ENCODE results near the gene SOX5. TPM values are rescaled to one million over a fixed set of nuclear protein-coding genes. Genes with fewer than 3 reads are reported as not detected.

SOX5 gene
- total RNA-seq, 1 experiment from 2014 or later, result 3.1 TPM

DNA sequence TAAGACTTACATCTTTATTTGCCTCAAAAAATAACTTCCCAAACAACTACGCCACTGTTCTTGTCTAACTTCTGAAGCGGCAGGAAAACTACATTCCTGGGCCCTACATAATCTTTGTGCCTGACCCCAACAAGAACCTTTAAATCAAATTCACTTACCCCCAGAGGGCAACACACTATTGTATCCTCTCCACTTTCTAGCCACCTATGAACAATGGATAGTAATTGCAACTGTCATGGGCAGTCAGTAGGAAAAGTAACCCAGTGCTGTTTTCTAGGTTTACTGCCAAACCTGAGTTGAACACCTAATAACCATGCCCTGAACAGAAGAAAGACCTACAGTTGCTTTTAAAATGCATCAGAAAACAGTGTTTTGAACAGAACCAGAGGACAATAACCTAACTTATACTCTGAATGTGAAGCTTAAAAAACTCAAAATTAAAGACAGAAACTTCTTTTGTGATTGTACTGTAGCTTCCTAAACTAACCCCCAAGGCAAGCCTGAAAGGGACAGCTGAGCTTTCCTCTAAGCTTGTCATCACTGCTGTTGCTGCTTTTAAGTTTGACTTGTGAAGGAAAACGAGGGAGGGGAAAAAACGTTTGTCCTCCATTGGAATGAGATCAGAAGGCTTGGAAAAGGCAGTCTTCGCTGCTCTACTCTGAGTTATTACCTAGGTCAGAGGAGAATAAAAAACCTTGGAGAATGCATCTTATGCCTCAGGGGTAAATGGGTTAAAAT lies 195.7 kb downstream of the SOX5 start:
- Histone ChIP-seq H3K4me1 (ENCODE audit: insufficient read depth, low read length) (peaks cover 7% of the 10 kb centered on the region; the same call in 1 of the 2 replicates), H3K23ac (ENCODE audit: insufficient read length, low read depth, low read length) (no peak overlapping the region), H3K9ac (ENCODE audit: extremely low read depth, insufficient read length, low read length) (no peak overlapping the region), H2BK12ac (ENCODE audit: insufficient read length, low read depth, low read length) (no peak overlapping the region), H3K27ac (ENCODE audit: insufficient read length, low read depth, low read length) (no peak overlapping the region), H3K14ac (ENCODE audit: insufficient read depth, low read length) (no peak overlapping the region), H3K9me3 (ENCODE audit: control insufficient read depth, low read depth, low read length) (no peaks in the 10 kb centered on the region), H2AFZ (ENCODE audit: low read length) (peak overlapping the region; percentile 42), H3K79me2 (ENCODE audit: insufficient read depth, low read length) (no peaks in the 10 kb centered on the region), H3K18ac (ENCODE audit: insufficient read length, low read depth, low read length) (no peak overlapping the region), H2AK5ac (ENCODE audit: insufficient read length, low read length) (no peak overlapping the region), H3K27me3 (ENCODE audit: insufficient read depth, low read length) (no peaks in the 10 kb centered on the region), H4K8ac (replicated peaks; ENCODE audit: insufficient read length, low read depth, low read length) (no peak overlapping the region), H3T11ph (ENCODE audit: low read length) (no peak overlapping the region), H3K23me2 (ENCODE audit: insufficient read length, low read depth, low read length, poor library complexity, severe bottlenecking) (no peaks in the 10 kb centered on the region), H2BK120ac (ENCODE audit: low read depth, low read length, poor library complexity, severe bottlenecking) (no peak overlapping the region), H2BK5ac (ENCODE audit: insufficient read length, low read length) (no peak overlapping the region), H2BK15ac (ENCODE audit: low read depth, low read length) (no peak overlapping the region), H4K5ac (ENCODE audit: insufficient read length, low read depth, low read length) (no peak overlapping the region), H3K4ac (ENCODE audit: low read depth, low read length) (no peak overlapping the region), H3K4me2 (ENCODE audit: insufficient read depth, insufficient read length, low read length) (no peak overlapping the region), H2BK20ac (ENCODE audit: low read depth, low read length, poor library complexity, severe bottlenecking) (no peak overlapping the region), H3K79me1 (ENCODE audit: insufficient read depth, low read depth, low read length, poor library complexity, severe bottlenecking) (no peaks in the 10 kb centered on the region), H4K91ac (ENCODE audit: insufficient read length, low read depth, low read length) (no peak overlapping the region), H3K56ac (ENCODE audit: insufficient read length, low read depth, low read length) (no peak overlapping the region), H4K20me1 (ENCODE audit: control insufficient read depth, insufficient read depth, insufficient read length) (no peaks in the 10 kb centered on the region)
- H3K27me3 Mint-ChIP-seq (ENCODE audit: low read depth), result no peaks in the 10 kb centered on the region
- no peaks in the 10 kb centered on the region for H3K9me3 Mint-ChIP-seq
- no CpG with 5 or more reads among the region's 5 CpGs for WGBS (ENCODE audit: extremely low coverage, insufficient read length, low lambda C conversion rate)
- TF ChIP-seq, protein P1, sequence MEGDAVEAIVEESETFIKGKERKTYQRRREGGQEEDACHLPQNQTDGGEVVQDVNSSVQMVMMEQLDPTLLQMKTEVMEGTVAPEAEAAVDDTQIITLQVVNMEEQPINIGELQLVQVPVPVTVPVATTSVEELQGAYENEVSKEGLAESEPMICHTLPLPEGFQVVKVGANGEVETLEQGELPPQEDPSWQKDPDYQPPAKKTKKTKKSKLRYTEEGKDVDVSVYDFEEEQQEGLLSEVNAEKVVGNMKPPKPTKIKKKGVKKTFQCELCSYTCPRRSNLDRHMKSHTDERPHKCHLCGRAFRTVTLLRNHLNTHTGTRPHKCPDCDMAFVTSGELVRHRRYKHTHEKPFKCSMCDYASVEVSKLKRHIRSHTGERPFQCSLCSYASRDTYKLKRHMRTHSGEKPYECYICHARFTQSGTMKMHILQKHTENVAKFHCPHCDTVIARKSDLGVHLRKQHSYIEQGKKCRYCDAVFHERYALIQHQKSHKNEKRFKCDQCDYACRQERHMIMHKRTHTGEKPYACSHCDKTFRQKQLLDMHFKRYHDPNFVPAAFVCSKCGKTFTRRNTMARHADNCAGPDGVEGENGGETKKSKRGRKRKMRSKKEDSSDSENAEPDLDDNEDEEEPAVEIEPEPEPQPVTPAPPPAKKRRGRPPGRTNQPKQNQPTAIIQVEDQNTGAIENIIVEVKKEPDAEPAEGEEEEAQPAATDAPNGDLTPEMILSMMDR (conservative IDR thresholded peaks at IDR 0.05), result no peak
- no peaks in the 10 kb centered on the region for H3K36me3 Mint-ChIP-seq (ENCODE audit: insufficient read depth in 1 of 3, low read depth in 3 of 3)
- no peak overlapping the region for H3K4me3 Mint-ChIP-seq
- peaks cover 58 to 59% of the 10 kb centered on the region in 2 experiments for H3K4me1 Mint-ChIP-seq
- H3K27ac Mint-ChIP-seq, result peak overlapping the region in 2 of 3 experiments; percentile 31 to 81; a peak in 3 of 7 replicates
- DNase-seq, result no peak

Measured in H9 (cell line).